ENCODE measurements around the gene GRK7. TPM values are rescaled to one million over a fixed set of nuclear protein-coding genes. Genes with fewer than 3 reads are reported as not detected.

The GRK7 gene
- total RNA-seq, 4 donors from 2014 or later = 0.16 TPM; not detected in 3

DNA sequence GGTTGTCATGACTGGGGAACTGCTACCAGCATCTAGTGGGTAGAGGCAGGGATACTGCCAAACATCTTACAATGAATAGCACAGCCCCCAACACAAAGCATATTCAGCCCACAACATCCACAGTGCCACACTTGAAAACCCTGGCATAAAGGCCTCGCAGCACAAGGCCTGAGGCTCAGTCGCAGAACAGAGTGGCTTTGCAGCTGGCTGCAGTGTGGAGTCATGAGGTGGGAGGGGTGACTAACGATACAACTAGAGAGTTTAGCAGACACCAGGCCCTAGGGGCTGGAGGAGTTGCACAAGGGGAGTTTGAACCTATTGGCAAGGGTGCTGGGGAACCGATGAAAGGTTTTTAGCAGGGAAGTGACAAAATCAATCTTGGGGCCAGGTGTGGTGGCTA lies 32.1 kb downstream of the GRK7 start:
- Histone ChIP-seq H3K4me3 (no peak overlapping the region), H3K4me1 (peaks cover 15 to 29% (median 22%) of the 10 kb centered on the region in 4 donors), H3K36me3 (no peaks in the 10 kb centered on the region), H3K27ac (no peak overlapping the region), H3K27me3 (no peaks in the 10 kb centered on the region), H3K9me3 (no peaks in the 10 kb centered on the region)
- no peak for TF ChIP-seq EP300 (IDR thresholded peaks at IDR 0.05; ENCODE audit: low read depth)
- no peak for TF ChIP-seq POLR2A (IDR thresholded peaks at IDR 0.05)
- TF ChIP-seq POLR2AphosphoS5 (IDR thresholded peaks at IDR 0.05) = no peak
- TF ChIP-seq, protein P1, sequence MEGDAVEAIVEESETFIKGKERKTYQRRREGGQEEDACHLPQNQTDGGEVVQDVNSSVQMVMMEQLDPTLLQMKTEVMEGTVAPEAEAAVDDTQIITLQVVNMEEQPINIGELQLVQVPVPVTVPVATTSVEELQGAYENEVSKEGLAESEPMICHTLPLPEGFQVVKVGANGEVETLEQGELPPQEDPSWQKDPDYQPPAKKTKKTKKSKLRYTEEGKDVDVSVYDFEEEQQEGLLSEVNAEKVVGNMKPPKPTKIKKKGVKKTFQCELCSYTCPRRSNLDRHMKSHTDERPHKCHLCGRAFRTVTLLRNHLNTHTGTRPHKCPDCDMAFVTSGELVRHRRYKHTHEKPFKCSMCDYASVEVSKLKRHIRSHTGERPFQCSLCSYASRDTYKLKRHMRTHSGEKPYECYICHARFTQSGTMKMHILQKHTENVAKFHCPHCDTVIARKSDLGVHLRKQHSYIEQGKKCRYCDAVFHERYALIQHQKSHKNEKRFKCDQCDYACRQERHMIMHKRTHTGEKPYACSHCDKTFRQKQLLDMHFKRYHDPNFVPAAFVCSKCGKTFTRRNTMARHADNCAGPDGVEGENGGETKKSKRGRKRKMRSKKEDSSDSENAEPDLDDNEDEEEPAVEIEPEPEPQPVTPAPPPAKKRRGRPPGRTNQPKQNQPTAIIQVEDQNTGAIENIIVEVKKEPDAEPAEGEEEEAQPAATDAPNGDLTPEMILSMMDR (IDR thresholded peaks at IDR 0.05) = no peak
- in situ Hi-C loops (cut with MboI; ENCODE audit: low pct_ligation_motif_present in 1 of 4, low pct_unique_long_range_greater_than_20kb in 1 of 4, low sequenced_read_pairs in 3 of 4) = no loop called here
- intact Hi-C loops (cut with DNase I; ENCODE audit: low total_unique reads) = no loop called here
- no peak for DNase-seq
- WGBS, 2 donors (ENCODE audit: low coverage in 1 of 2) = 82 to 96% methylated on average over 2 to 4 of the region's 4 CpGs

DNA sequence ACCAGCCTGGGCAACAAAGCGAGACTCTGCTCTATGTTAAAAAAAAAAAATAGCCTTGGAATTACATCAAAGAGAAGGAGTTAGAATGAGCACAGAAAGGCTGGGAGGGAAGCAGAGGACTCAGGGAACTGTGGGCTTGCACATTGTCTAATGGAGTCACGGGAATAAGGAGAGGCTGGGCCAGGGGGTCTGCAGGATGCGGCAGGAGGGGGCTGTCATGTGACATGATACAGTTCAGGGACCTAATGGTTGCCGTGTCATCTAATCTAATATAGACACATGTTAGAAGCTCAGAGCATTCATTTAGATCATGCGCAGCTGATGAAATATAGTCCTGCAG lies 32.5 kb downstream of the GRK7 start:
- no peaks in the 10 kb centered on the region for H3K36me3 ChIP-seq
- no peak for TF ChIP-seq POLR2AphosphoS5 (IDR thresholded peaks at IDR 0.05)
- TF ChIP-seq EP300 (IDR thresholded peaks at IDR 0.05; ENCODE audit: low read depth) = no peak
- TF ChIP-seq, protein P1 (IDR thresholded peaks at IDR 0.05) = no peak
- TF ChIP-seq POLR2A (IDR thresholded peaks at IDR 0.05) = no peak
- H3K4me3 ChIP-seq = no peak overlapping the region
- H3K4me1 ChIP-seq = peaks cover 15 to 29% (median 22%) of the 10 kb centered on the region in 4 donors
- no peaks in the 10 kb centered on the region for H3K9me3 ChIP-seq
- in situ Hi-C loops (cut with MboI; ENCODE audit: low pct_ligation_motif_present in 1 of 4, low pct_unique_long_range_greater_than_20kb in 1 of 4, low sequenced_read_pairs in 3 of 4) (no loop called here), intact Hi-C loops (cut with DNase I; ENCODE audit: low total_unique reads) (no loop called here)
- peak overlapping the region in 3 of 4 donors; percentile 81 to 88 (median 87) for H3K27ac ChIP-seq
- 82 to 83% methylated on average over 1 to 5 of the region's 5 CpGs for WGBS, 2 donors (ENCODE audit: low coverage in 1 of 2)
- no peaks in the 10 kb centered on the region for H3K27me3 ChIP-seq
- no peak for DNase-seq

DNA sequence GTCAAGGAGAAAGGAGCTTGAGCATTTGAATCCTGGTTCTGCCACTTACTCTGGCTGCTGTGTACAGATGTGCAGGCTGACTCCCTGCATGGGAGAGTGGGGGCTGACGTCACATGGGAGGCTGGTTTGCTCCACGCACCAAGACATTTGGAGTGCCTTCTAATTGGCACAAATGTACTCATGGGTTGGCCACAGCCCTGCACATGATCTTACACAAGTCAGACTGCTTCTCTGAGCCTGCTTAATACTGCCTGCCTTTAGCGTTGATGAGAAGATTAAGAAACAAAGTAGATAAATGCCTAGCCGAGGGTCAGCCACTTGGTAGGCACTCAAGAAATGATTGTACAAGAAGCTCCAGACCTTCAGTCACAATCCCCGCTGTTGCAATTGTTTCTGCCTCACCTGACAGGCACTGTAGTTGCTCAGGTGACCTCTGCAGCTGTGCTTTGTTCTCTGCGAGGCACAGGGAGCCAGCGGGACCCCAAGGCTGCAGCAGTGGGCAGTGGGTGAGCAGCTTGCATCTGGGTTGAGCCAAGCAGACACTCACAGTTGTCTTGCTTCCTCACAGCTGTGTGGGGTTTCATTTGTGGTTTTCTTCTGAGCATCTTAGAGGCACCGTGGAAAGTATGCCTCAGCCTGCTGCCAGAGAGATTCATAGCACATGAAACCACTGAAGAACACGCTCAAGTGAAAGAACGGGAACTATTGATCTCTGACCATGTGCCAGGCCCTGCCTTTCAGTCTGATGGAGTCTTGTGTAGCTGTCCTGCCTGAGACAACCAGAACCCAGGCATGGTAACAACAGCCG lies 33.1 kb downstream of the GRK7 start:
- H3K4me3 ChIP-seq = no peak overlapping the region
- in situ Hi-C loops (cut with MboI; ENCODE audit: low pct_ligation_motif_present in 1 of 4, low pct_unique_long_range_greater_than_20kb in 1 of 4, low sequenced_read_pairs in 3 of 4) = no loop called here
- intact Hi-C loops (cut with DNase I; ENCODE audit: low total_unique reads) = no loop called here

DNA sequence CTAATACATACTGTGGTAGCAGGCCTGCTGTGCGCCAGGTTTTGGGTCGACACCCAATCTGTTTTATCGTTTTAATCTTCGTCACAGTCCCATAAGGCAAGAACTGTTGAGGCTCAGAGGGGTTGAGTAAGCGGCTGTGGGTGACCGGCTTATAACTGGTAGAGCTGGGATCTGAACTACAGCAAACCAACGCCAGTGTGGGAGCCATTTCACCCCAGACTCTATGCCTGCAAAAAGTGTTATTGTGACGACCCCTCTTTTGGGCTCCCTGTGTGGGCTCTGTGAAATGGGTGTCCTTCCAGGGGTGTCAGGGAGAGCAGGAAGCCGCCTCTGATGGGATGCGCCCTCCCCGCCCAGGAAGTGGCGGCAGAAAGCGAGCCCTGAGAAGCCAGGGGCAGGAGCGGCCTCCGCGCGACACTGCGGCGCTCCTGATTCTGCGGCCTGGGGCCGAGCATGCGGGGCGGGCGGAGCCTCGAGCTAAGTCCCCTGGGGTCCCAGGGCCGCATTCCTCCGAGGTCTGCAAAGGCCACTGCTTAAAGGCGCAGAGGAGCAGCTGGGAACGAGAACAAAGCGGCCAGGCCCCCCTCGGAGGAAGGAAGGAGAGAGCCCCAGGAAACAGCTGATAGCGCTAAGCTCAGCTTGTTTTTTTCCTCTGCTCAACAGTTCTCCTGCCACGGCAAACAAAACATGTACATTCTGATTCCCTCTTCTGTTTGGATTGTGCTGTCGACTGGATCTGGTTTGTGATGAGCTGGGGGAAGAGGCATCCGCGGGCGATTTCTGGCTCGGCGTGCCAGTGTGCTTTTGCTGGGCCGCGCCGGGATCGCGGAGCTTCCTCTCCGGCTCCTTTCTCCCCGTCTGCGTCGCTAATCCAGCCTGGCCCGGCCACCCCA lies 33.9 kb downstream of the GRK7 start:
- TF ChIP-seq POLR2A (IDR thresholded peaks at IDR 0.05) (no peak), POLR2AphosphoS5 (IDR thresholded peaks at IDR 0.05) (peak in 1 of 3 donors; percentile 5), EP300 (IDR thresholded peaks at IDR 0.05; ENCODE audit: low read depth) (no peak)
- TF ChIP-seq, protein P1 (IDR thresholded peaks at IDR 0.05) = no peak
- in situ Hi-C loops (cut with MboI; ENCODE audit: low pct_ligation_motif_present in 1 of 4, low pct_unique_long_range_greater_than_20kb in 1 of 4, low sequenced_read_pairs in 3 of 4) (no loop called here), intact Hi-C loops (cut with DNase I; ENCODE audit: low total_unique reads) (no loop called here)
- Histone ChIP-seq H3K9me3 (no peaks in the 10 kb centered on the region), H3K27me3 (no peaks in the 10 kb centered on the region), H3K36me3 (no peaks in the 10 kb centered on the region), H3K27ac (peak overlapping the region; percentile 81 to 89 (median 88)), H3K4me1 (peaks cover 15 to 29% (median 22%) of the 10 kb centered on the region in 4 donors), H3K4me3 (peak overlapping the region; percentile 5 to 52 (median 25))
- peak; percentile 33 for DNase-seq
- WGBS, 2 donors (ENCODE audit: low coverage in 1 of 2) = 41% methylated on average over 48 of the region's 49 CpGs; no CpG with 5 or more reads in 1 of the 2 donors

More for the DNA sequence above, 33.1 kb downstream of the GRK7 start:
- peak; percentile 47 for DNase-seq
- peak in 1 of 3 donors; percentile 26 for TF ChIP-seq POLR2AphosphoS5 (IDR thresholded peaks at IDR 0.05)
- TF ChIP-seq POLR2A (IDR thresholded peaks at IDR 0.05) = no peak
- peak overlapping the region; percentile 81 to 89 (median 88) for H3K27ac ChIP-seq
- H3K9me3 ChIP-seq = no peaks in the 10 kb centered on the region
- no peaks in the 10 kb centered on the region for H3K36me3 ChIP-seq
- H3K27me3 ChIP-seq = no peaks in the 10 kb centered on the region
- 59% methylated on average over 11 of the region's 11 CpGs; no CpG with 5 or more reads in 1 of the 2 donors for WGBS, 2 donors (ENCODE audit: low coverage in 1 of 2)
- H3K4me1 ChIP-seq = peaks cover 15 to 29% (median 22%) of the 10 kb centered on the region in 4 donors

Measured in transverse colon (tissue), 4 donors.